ENCODE data around the gene CFAP69.

GRCh38 chr7:90267263-90267858 is 22.4 kb downstream of the CFAP69 start:
- TF ChIP-seq CEBPB (IDR thresholded peaks at IDR 0.05) (no peak), EP300 (IDR thresholded peaks at IDR 0.05; ENCODE audit: borderline replicate concordance) (no peak), USF1 (IDR thresholded peaks at IDR 0.05) (no peak), TEAD4 (IDR thresholded peaks at IDR 0.05) (no peak), MAX (IDR thresholded peaks at IDR 0.05) (no peak), REST (IDR thresholded peaks at IDR 0.05; ENCODE audit: low read depth) (no peak), YY1 (IDR thresholded peaks at IDR 0.05; ENCODE audit: low read depth) (no peak), RAD21 (IDR thresholded peaks at IDR 0.05; ENCODE audit: low read depth) (no peak), TCF12 (IDR thresholded peaks at IDR 0.05; ENCODE audit: low read depth) (no peak), NFIC (IDR thresholded peaks at IDR 0.05) (no peak)

All from Ishikawa (cell line).